ENCODE measurements around the gene TRAT1.

TRAT1 gene

DNA sequence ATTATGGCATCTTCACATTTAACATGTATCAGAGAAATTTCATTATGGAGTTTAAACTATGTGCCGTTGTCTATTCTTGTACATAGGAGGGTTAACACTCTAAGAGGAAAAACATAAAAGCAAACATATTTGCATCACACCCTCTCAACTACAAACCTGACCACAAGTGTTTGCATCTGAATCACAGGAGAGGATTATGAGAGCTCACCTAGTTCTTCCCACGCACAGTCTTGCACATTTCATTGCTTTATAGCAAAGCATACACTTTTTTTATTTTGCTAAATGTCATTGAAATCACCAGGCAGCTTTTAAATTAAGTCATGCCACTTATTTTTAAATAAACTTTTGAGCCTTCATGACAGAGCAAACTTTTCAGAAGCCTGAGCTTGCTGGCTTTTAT lies 12.5 kb downstream of the TRAT1 start:
- Histone ChIP-seq H3K4me3 (replicated peaks; ENCODE audit: low read depth, low read length) (no peak overlapping the region), H3K27me3 (replicated peaks; ENCODE audit: control insufficient read depth, insufficient read depth, low read length) (no peaks in the 10 kb centered on the region), H3K36me3 (ENCODE audit: control insufficient read depth, insufficient read depth, low read length) (no peaks in the 10 kb centered on the region)
- TF ChIP-seq, protein P1, sequence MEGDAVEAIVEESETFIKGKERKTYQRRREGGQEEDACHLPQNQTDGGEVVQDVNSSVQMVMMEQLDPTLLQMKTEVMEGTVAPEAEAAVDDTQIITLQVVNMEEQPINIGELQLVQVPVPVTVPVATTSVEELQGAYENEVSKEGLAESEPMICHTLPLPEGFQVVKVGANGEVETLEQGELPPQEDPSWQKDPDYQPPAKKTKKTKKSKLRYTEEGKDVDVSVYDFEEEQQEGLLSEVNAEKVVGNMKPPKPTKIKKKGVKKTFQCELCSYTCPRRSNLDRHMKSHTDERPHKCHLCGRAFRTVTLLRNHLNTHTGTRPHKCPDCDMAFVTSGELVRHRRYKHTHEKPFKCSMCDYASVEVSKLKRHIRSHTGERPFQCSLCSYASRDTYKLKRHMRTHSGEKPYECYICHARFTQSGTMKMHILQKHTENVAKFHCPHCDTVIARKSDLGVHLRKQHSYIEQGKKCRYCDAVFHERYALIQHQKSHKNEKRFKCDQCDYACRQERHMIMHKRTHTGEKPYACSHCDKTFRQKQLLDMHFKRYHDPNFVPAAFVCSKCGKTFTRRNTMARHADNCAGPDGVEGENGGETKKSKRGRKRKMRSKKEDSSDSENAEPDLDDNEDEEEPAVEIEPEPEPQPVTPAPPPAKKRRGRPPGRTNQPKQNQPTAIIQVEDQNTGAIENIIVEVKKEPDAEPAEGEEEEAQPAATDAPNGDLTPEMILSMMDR (IDR thresholded peaks at IDR 0.05; ENCODE audit: insufficient read depth, low read length, poor library complexity, severe bottlenecking): no peak
- no peak for DNase-seq (ENCODE audit: extremely low read depth, insufficient read length)

DNA sequence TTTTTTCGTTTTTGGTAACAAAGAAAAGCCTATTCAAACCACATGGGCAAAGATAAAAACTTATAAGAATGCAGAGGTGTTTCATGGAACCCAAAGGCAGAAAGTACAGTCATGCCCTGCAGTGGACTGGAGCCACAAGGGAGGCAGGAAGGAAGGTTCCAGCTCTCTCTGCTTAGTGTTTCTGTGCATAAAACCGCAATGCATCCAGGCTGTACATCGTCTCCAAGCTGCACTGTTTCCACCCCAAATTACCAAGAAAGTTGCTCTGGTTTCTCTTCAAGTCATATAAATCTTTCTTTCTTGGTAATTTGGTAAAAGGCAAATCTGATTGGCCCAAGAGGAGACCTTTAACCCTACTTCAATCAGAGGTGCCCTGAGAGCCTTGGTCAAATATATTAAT lies 15.8 kb downstream of the TRAT1 start:
- H3K4me3 ChIP-seq (replicated peaks; ENCODE audit: low read depth, low read length): no peak overlapping the region
- DNase-seq (ENCODE audit: extremely low read depth, insufficient read length): no peak
- TF ChIP-seq, protein P1 (IDR thresholded peaks at IDR 0.05; ENCODE audit: insufficient read depth, low read length, poor library complexity, severe bottlenecking): no peak
- no peaks in the 10 kb centered on the region for H3K27me3 ChIP-seq (replicated peaks; ENCODE audit: control insufficient read depth, insufficient read depth, low read length)
- H3K36me3 ChIP-seq (ENCODE audit: control insufficient read depth, insufficient read depth, low read length): no peaks in the 10 kb centered on the region

DNA sequence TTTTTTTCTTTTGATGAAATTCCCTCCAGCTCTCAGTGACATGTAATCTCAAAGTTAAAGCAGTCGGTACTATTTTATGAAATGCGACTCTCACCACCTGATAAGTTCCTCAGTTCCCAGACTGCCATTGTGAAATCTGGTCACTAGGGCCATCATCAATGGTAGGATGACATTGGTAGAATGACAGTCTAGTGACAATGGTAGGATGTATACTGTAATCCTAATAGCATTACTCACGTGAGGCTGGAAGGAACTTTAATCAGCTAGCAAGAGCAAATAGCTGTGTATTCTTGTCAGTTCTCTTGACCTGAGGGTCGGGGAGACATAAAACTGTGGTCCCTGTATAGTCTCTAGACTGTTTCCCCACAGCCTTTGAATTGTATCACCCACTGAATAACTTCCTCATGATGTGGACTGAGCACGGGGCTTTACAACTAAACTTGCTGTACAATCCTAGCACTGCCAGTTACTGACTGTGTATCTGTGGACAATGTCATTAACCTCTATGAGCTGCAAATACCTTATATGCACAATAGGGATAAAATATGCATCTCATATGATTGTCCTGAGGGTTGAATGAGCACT lies 23.2 kb downstream of the TRAT1 start:
- TF ChIP-seq, protein P1 (IDR thresholded peaks at IDR 0.05; ENCODE audit: insufficient read depth, low read length, poor library complexity, severe bottlenecking): no peak
- DNase-seq (ENCODE audit: extremely low read depth, insufficient read length): no peak
- Histone ChIP-seq H3K4me3 (replicated peaks; ENCODE audit: low read depth, low read length) (no peak overlapping the region), H3K36me3 (ENCODE audit: control insufficient read depth, insufficient read depth, low read length) (no peaks in the 10 kb centered on the region), H3K27me3 (replicated peaks; ENCODE audit: control insufficient read depth, insufficient read depth, low read length) (no peaks in the 10 kb centered on the region)

DNA sequence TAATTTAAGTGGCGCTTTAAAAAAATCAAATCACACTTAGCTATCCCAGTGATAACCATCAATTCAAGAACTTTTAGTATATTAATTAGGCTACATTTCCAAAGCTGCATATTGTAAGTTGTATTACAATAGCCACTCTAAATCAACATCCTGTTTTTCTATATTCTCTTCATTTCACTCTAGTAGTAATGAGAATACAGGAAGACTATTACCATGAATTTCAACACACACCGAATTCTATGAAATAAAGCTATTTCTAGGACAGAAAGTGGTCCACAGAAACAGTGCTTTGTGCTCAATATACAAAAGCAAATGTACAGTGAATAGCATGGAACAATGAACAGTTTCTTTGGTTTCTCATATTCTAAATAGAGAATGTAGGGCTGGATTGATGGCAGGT lies 24.6 kb downstream of the TRAT1 start:
- TF ChIP-seq, protein P1 (IDR thresholded peaks at IDR 0.05; ENCODE audit: insufficient read depth, low read length, poor library complexity, severe bottlenecking): no peak
- no peak for DNase-seq (ENCODE audit: extremely low read depth, insufficient read length)
- no peaks in the 10 kb centered on the region for H3K36me3 ChIP-seq (ENCODE audit: control insufficient read depth, insufficient read depth, low read length)
- H3K27me3 ChIP-seq (replicated peaks; ENCODE audit: control insufficient read depth, insufficient read depth, low read length): no peaks in the 10 kb centered on the region
- H3K4me3 ChIP-seq (replicated peaks; ENCODE audit: low read depth, low read length): no peak overlapping the region

DNA sequence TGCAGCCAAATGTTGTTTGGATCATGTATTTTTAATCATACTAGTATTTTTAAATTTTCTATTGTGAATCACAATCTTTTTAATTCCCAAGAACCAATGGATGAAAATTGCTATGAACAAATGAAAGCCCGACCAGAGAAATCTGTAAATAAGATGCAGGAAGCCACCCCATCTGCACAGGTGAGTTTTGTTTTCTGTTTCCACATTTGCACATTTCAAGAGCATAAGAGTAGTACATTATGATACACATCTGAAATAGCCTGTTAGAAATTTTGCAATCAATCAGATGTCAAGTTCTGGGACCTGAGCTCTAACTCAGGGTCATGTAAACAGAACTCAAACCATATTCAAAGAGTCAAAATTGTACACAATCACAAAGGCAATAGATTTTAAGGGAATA lies 26.5 kb downstream of the TRAT1 start:
- no peaks in the 10 kb centered on the region for H3K27me3 ChIP-seq (replicated peaks; ENCODE audit: control insufficient read depth, insufficient read depth, low read length)
- no peaks in the 10 kb centered on the region for H3K36me3 ChIP-seq (ENCODE audit: control insufficient read depth, insufficient read depth, low read length)
- H3K4me3 ChIP-seq (replicated peaks; ENCODE audit: low read depth, low read length): no peak overlapping the region
- TF ChIP-seq, protein P1 (IDR thresholded peaks at IDR 0.05; ENCODE audit: insufficient read depth, low read length, poor library complexity, severe bottlenecking): no peak
- no peak for DNase-seq (ENCODE audit: extremely low read depth, insufficient read length)

DNA sequence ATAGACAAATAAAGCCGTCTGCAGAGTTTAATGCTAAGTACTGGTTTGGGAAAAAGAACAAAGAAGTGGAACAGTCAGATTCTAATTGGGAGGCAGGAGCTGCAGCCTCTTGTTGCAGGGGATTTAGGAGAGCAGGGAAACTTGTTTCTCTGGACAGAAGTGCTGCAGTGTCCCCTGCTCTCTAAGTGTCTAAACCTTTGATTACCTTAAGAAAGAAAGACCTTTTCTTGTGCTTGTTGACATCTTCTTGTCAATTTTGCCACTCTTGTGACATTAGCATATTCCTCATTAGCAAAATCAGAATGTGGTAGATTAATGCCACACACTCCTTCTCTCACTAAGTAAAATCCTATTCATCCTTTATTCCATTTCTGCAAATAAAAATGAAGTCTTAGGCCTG lies 38.8 kb downstream of the TRAT1 start:
- no peak for DNase-seq (ENCODE audit: extremely low read depth, insufficient read length)
- Histone ChIP-seq H3K4me3 (replicated peaks; ENCODE audit: low read depth, low read length) (no peak overlapping the region), H3K36me3 (ENCODE audit: control insufficient read depth, insufficient read depth, low read length) (no peaks in the 10 kb centered on the region), H3K27me3 (replicated peaks; ENCODE audit: control insufficient read depth, insufficient read depth, low read length) (no peaks in the 10 kb centered on the region)
- TF ChIP-seq, protein P1 (IDR thresholded peaks at IDR 0.05; ENCODE audit: insufficient read depth, low read length, poor library complexity, severe bottlenecking): no peak
